Neural progenitor cell (in vitro differentiated cells): ENCODE measurements around the gene LRRC26. TPM values are rescaled to one million over a fixed set of nuclear protein-coding genes. Genes with fewer than 3 reads are reported as not detected.

Experiments used
- DNase-seq: peaks from one replicate; pipeline ENCODE4 v3.0.0-alpha.2; 2016; ENCODE audit warnings: low spot score
- H2AFZ ChIP-seq: fragments of 200-600 bp; sonication (generic); replicated peaks from 2 replicates; pipeline ENCODE4 v1.6.1; 2016; ENCODE audit warnings: antibody characterized with exemption
- H3F3A ChIP-seq: fragments of 200-600 bp; sonication (generic); 2 replicates; pipeline ENCODE4 v1.6.1; 2016; ENCODE audit warnings: antibody characterized with exemption, low read depth
- H3K27ac ChIP-seq: fragments of 200-600 bp; sonication (generic); 2 replicates; pipeline ENCODE4 v1.5.1; 2016; ENCODE audit warnings: mild to moderate bottlenecking
- H3K27me3 ChIP-seq: fragments of 200-600 bp; sonication (generic); 2 replicates; pipeline ENCODE4 v1.6.1; 2016; ENCODE audit warnings: mild to moderate bottlenecking, moderate library complexity
- H3K36me3 ChIP-seq: fragments of 200-600 bp; sonication (generic); 2 replicates; pipeline ENCODE4 v1.5.1; 2016
- H3K4me1 ChIP-seq: fragments of 200-600 bp; sonication (generic); 2 replicates; pipeline ENCODE4 v1.6.1; 2016; ENCODE audit warnings: mixed run types
- H3K4me2 ChIP-seq: fragments of 200-600 bp; sonication (generic); 2 replicates; pipeline ENCODE4 v1.6.1; 2016
- H3K4me3 ChIP-seq: fragments of 200-600 bp; sonication (generic); 2 replicates; pipeline ENCODE4 v1.5.1; 2016
- H3K79me2 ChIP-seq: fragments of 200-600 bp; sonication (generic); 2 replicates; pipeline ENCODE4 v1.6.1; 2016; ENCODE audit warnings: low read depth
- H3K9ac ChIP-seq: fragments of 200-600 bp; sonication (generic); 2 replicates; pipeline ENCODE4 v1.6.1; 2016
- H3K9me3 ChIP-seq: fragments of 200-600 bp; sonication (generic); 2 replicates; pipeline ENCODE4 v1.5.1; 2016; ENCODE audit warnings: low read depth
- H4K20me1 ChIP-seq: fragments of 200-600 bp; sonication (generic); 2 replicates; pipeline ENCODE4 v1.6.1; 2016; ENCODE audit warnings: low read depth
- H3K27ac Mint-ChIP-seq: 3 replicates; pipeline ENCODE4 v1.8.0; 2021; ENCODE audit warnings: mixed read lengths
- H3K27me3 Mint-ChIP-seq: 2 replicates; pipeline ENCODE4 v1.8.0; 2022; ENCODE audit warnings: low read depth, mild to moderate bottlenecking, inconsistent platforms, moderate library complexity, mixed read lengths; ENCODE audit not compliant: insufficient read depth
- H3K36me3 Mint-ChIP-seq: 3 replicates; pipeline ENCODE4 v1.8.0; 2021; ENCODE audit warnings: mixed read lengths
- H3K4me1 Mint-ChIP-seq: 3 replicates; pipeline ENCODE4 v1.8.0; 2021; ENCODE audit warnings: mixed read lengths
- H3K4me3 Mint-ChIP-seq: 3 replicates; pipeline ENCODE4 v1.8.0; 2021; ENCODE audit warnings: mild to moderate bottlenecking, moderate library complexity, mixed read lengths
- H3K9me3 Mint-ChIP-seq: 3 replicates; pipeline ENCODE4 v1.8.0; 2020; ENCODE audit warnings: mixed read lengths
- CTCF ChIP-seq: fragments of 200-600 bp; sonication (generic); IDR thresholded peaks from 2 replicates; pipeline ENCODE4 v1.5.1; 2017; ENCODE audit warnings: antibody characterized with exemption, mild to moderate bottlenecking
- EZH2 ChIP-seq: fragments of 200-600 bp; sonication (generic); IDR thresholded peaks from 2 replicates; pipeline ENCODE4 v1.6.1; 2017; ENCODE audit warnings: antibody characterized with exemption, mild to moderate bottlenecking, moderate library complexity
- EZH2phosphoT487 ChIP-seq: fragments of 200-600 bp; sonication (generic); IDR thresholded peaks from 2 replicates; pipeline ENCODE4 v1.6.1; 2017; ENCODE audit warnings: antibody characterized with exemption
- total RNA-seq: library from RNA; depleted of rRNA; stranded (reverse); fragments of >200 nt; gene quantifications from 2 replicates; pipeline ENCODE4 v1.2.3, GENCODE V29; 2015; ENCODE audit warnings: low replicate concordance

Gene LRRC26
- total RNA-seq, 1 donor from 2014 or later, result not detected

- no peak overlapping the region for H2AFZ ChIP-seq
- Mint-ChIP-seq H3K9me3 (peaks cover 3% of the 10 kb centered on the region), H3K4me3 (no peak overlapping the region), H3K4me1 (no peaks in the 10 kb centered on the region), H3K36me3 (no peaks in the 10 kb centered on the region), H3K27me3 (peaks cover 32% of the 10 kb centered on the region), H3K27ac (no peak overlapping the region)
- H3K9ac ChIP-seq, result no peak overlapping the region
- H3K27me3 ChIP-seq, result peaks cover 81% of the 10 kb centered on the region
- H3K36me3 ChIP-seq, result no peaks in the 10 kb centered on the region
- H3K79me2 ChIP-seq, result no peaks in the 10 kb centered on the region
- no peak for TF ChIP-seq EZH2phosphoT487
- no peak overlapping the region for H3K27ac ChIP-seq
- H4K20me1 ChIP-seq, result peaks cover 5% of the 10 kb centered on the region
- no peak for DNase-seq
- H3K4me2 ChIP-seq, result no peak overlapping the region
- H3K4me3 ChIP-seq, result no peak overlapping the region
- no peaks in the 10 kb centered on the region for H3K4me1 ChIP-seq
- no peaks in the 10 kb centered on the region for H3K9me3 ChIP-seq
- H3F3A ChIP-seq, result peaks cover 23% of the 10 kb centered on the region
Measured at GRCh38 chr9:137152844-137153405, 16.9 kb downstream of the LRRC26 start.

- Histone ChIP-seq H4K20me1 (no peaks in the 10 kb centered on the region), H3K4me3 (no peak overlapping the region), H3K27me3 (peaks cover 80% of the 10 kb centered on the region), H3K79me2 (no peaks in the 10 kb centered on the region), H3K9me3 (no peaks in the 10 kb centered on the region), H3K36me3 (no peaks in the 10 kb centered on the region), H3F3A (peaks cover 23% of the 10 kb centered on the region), H3K4me1 (no peaks in the 10 kb centered on the region), H3K9ac (no peak overlapping the region), H2AFZ (no peak overlapping the region), H3K27ac (no peak overlapping the region), H3K4me2 (no peak overlapping the region)
- H3K4me3 Mint-ChIP-seq, result no peak overlapping the region
- peaks cover 28% of the 10 kb centered on the region for H3K27me3 Mint-ChIP-seq
- H3K27ac Mint-ChIP-seq, result no peak overlapping the region
- H3K36me3 Mint-ChIP-seq, result no peaks in the 10 kb centered on the region
- no peaks in the 10 kb centered on the region for H3K4me1 Mint-ChIP-seq
- TF ChIP-seq EZH2 (no peak), CTCF (no peak), EZH2phosphoT487 (no peak)
- H3K9me3 Mint-ChIP-seq, result peaks cover 3% of the 10 kb centered on the region
- DNase-seq, result no peak
Measured at GRCh38 chr9:137150617-137151457, 19.0 kb downstream of the LRRC26 start.

GRCh38 chr9:137149942-137150616 is 19.8 kb downstream of the LRRC26 start:
- H3F3A ChIP-seq, result peaks cover 23% of the 10 kb centered on the region
- DNase-seq, result no peak
- no peak overlapping the region for H3K9ac ChIP-seq
- no peaks in the 10 kb centered on the region for H3K4me1 Mint-ChIP-seq
- TF ChIP-seq EZH2phosphoT487 (no peak), CTCF (no peak), EZH2 (no peak)
- peaks cover 3% of the 10 kb centered on the region for H3K9me3 Mint-ChIP-seq
- no peaks in the 10 kb centered on the region for H3K79me2 ChIP-seq
- no peaks in the 10 kb centered on the region for H4K20me1 ChIP-seq
- H3K36me3 ChIP-seq, result no peaks in the 10 kb centered on the region
- H3K27ac ChIP-seq, result no peak overlapping the region
- no peak overlapping the region for H3K27ac Mint-ChIP-seq
- no peak overlapping the region for H3K4me3 Mint-ChIP-seq
- no peaks in the 10 kb centered on the region for H3K4me1 ChIP-seq
- H3K36me3 Mint-ChIP-seq, result no peaks in the 10 kb centered on the region
- no peak overlapping the region for H3K4me3 ChIP-seq
- no peak overlapping the region for H2AFZ ChIP-seq
- H3K9me3 ChIP-seq, result no peaks in the 10 kb centered on the region
- no peak overlapping the region for H3K4me2 ChIP-seq
- peaks cover 26% of the 10 kb centered on the region for H3K27me3 Mint-ChIP-seq
- H3K27me3 ChIP-seq, result peaks cover 79% of the 10 kb centered on the region
